WTC11 (cell line): ENCODE results near the gene SPRR5.

ENCODE experiments used
- ATF1 ChIP-seq: sonication (generic); formaldehyde crosslinking; IDR thresholded peaks from 2 replicates; pipeline ENCODE4 v1.8.1; 2023; ENCODE audit warnings: mild to moderate bottlenecking, moderate library complexity, missing genetic modification reagents
- CBFB ChIP-seq: sonication (generic); formaldehyde crosslinking; IDR thresholded peaks from 2 replicates; pipeline ENCODE4 v1.8.1; 2022; ENCODE audit warnings: mild to moderate bottlenecking, low read depth, missing genetic modification reagents
- MAX ChIP-seq: sonication (generic); formaldehyde crosslinking; IDR thresholded peaks from 2 replicates; pipeline ENCODE4 v1.8.0; 2022; ENCODE audit warnings: mild to moderate bottlenecking, missing genetic modification reagents
- RELA ChIP-seq: sonication (generic); formaldehyde crosslinking; IDR thresholded peaks from 2 replicates; pipeline ENCODE4 v1.8.1; 2022; ENCODE audit warnings: missing genetic modification reagents, mild to moderate bottlenecking, borderline replicate concordance
- SP1 ChIP-seq: sonication (generic); formaldehyde crosslinking; conservative IDR thresholded peaks from 2 replicates; pipeline ENCODE4 v1.8.1; 2022; ENCODE audit warnings: missing genetic modification reagents
- USF2 ChIP-seq: sonication (generic); formaldehyde crosslinking; IDR thresholded peaks from 2 replicates; pipeline ENCODE4 v1.8.1; 2023; ENCODE audit warnings: mild to moderate bottlenecking, missing genetic modification reagents, moderate library complexity
- ZNF121 ChIP-seq: sonication (generic); formaldehyde crosslinking; IDR thresholded peaks from 2 replicates; pipeline ENCODE4 v1.8.0; 2023; ENCODE audit warnings: missing genetic modification reagents
- ZNF671 ChIP-seq: fragments of 250-450 bp; sonication (Bioruptor Pico); IDR thresholded peaks from 2 replicates; pipeline ENCODE4 v1.8.0; 2021; ENCODE audit warnings: mild to moderate bottlenecking
- TF ChIP-seq, protein P1 (sequence below): fragments of 200-600 bp; IDR thresholded peaks from 2 replicates; pipeline ENCODE4 v1.8.0; 2022; ENCODE audit warnings: antibody characterized with exemption
- TF ChIP-seq, protein P2 (sequence below): sonication (generic); formaldehyde crosslinking; conservative IDR thresholded peaks from 2 replicates; pipeline ENCODE4 v1.8.1; 2022; ENCODE audit warnings: mild to moderate bottlenecking, missing genetic modification reagents

DNA sequence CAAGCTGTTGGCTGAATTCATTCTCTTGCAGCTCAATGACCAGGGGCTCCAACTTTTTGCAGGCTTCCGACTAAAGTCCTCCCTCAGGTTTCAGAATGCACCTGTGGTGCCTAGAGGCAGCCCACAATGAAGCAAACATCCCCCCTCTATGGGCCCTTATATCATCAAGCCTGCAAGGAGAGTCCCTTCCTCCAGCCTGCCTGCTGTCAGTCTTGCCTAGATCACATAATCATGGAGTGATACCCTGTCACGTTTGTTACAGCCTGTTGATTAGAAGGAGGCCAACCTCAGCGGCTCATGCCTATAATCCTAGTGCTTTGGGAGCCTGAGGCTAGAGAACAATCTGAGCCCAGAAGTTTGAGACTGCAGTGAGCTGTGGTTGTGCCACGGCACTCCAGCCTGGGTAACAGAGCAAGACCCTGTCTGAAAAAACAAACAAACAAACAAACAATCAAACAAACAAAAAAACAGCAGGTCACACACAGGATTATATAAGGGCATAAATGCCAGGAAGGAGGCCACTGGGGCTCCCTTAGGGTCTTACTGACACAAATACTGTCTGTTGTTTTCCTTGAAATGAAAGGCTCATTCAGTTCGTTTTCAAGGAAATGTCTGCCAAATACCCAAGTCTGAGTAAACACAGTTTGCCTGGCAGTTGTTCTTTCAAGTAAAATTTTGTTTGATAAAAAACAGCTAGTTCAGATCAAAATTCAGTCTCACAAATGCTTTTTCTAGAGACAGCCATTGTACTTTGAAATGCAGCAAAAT, 49.8 kb downstream of the SPRR5 start:
- TF ChIP-seq, protein P1, sequence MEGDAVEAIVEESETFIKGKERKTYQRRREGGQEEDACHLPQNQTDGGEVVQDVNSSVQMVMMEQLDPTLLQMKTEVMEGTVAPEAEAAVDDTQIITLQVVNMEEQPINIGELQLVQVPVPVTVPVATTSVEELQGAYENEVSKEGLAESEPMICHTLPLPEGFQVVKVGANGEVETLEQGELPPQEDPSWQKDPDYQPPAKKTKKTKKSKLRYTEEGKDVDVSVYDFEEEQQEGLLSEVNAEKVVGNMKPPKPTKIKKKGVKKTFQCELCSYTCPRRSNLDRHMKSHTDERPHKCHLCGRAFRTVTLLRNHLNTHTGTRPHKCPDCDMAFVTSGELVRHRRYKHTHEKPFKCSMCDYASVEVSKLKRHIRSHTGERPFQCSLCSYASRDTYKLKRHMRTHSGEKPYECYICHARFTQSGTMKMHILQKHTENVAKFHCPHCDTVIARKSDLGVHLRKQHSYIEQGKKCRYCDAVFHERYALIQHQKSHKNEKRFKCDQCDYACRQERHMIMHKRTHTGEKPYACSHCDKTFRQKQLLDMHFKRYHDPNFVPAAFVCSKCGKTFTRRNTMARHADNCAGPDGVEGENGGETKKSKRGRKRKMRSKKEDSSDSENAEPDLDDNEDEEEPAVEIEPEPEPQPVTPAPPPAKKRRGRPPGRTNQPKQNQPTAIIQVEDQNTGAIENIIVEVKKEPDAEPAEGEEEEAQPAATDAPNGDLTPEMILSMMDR: no peak
- TF ChIP-seq, protein P2, sequence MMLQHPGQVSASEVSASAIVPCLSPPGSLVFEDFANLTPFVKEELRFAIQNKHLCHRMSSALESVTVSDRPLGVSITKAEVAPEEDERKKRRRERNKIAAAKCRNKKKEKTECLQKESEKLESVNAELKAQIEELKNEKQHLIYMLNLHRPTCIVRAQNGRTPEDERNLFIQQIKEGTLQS: no peak
- TF ChIP-seq MAX (CRISPR knock-in tag): no peak
- no peak for TF ChIP-seq RELA
- no peak for TF ChIP-seq SP1
- no peak for TF ChIP-seq ZNF121 (CRISPR knock-in tag)
- no peak for TF ChIP-seq ATF1
- TF ChIP-seq CBFB (CRISPR knock-in tag): no peak
- TF ChIP-seq USF2: no peak
- TF ChIP-seq ZNF671: no peak
